GM19397 (cell line): ENCODE results near the gene TBX6.

Experiments
- ATAC-seq: cut with Tn5 transposase; IDR thresholded peaks from one replicate; pipeline ENCODE4 v1.9.1; 2021; ENCODE audit warnings: mild to moderate bottlenecking, moderate library complexity; ENCODE audit not compliant: unreplicated experiment

TBX6 gene

DNA sequence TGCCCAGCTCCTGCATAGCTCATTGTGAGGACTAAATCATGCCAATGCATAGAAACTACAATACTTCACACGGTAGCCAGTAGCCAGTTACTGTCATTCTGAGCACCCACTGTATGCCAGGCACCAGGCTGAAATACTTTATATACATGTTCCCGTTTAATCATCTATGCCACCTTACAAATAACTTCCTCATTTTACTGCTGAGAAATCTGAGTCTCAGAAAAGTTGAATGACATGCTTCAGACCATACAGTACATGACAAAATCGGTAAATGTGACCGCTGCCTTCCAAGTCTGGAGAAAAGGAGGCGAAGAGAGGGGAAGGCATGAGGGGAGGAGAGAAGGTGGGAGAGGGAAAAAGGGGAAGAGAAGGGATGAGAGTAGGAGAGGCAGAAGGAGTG lies 51.5 kb downstream of the TBX6 start:
- ATAC-seq = no peak
